ENCODE results near the gene GDF9.

The GDF9 gene, protein sequence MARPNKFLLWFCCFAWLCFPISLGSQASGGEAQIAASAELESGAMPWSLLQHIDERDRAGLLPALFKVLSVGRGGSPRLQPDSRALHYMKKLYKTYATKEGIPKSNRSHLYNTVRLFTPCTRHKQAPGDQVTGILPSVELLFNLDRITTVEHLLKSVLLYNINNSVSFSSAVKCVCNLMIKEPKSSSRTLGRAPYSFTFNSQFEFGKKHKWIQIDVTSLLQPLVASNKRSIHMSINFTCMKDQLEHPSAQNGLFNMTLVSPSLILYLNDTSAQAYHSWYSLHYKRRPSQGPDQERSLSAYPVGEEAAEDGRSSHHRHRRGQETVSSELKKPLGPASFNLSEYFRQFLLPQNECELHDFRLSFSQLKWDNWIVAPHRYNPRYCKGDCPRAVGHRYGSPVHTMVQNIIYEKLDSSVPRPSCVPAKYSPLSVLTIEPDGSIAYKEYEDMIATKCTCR

DNA sequence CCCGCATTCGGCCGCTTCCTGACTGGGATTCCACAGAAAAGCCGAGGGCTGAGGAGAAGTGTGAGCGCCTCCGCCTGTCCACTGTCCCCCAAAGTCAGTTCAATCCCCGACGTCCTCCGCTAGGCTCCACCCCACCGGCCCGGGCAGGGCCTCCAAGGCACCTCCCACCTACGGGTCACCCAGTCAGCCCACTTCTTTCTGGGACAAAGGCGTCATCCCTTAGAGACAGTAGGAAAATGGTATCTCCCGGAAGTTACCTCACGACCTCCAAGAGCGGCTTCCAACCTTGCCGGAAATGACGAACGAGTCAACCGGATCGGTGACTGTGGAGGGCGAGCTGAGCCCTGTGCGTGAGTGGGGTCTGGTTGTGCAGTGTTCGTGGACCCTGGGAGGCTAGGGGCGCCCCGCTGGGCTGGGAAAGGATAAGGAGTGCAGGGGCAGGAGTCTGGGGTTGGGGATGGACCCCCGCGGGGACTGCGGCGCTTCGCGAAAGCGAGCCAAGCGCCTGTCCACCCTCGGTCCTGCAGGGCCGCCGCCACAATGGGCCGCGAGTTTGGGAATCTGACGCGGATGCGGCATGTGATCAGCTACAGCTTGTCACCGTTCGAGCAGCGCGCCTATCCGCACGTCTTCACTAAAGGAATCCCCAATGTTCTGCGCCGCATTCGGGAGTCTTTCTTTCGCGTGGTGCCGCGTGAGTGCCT is at the start of gene GDF9, which contains the start of gene UQCRQ:
TSS of gene GDF9 (minus strand) at position 128 of the 704 bp plus-strand sequence. CDS start 1,936 bp downstream, outside the sequence.
TSS of gene UQCRQ (plus strand) at position 301 of the 704 bp plus-strand sequence. CDS start at position 541, 240 bp downstream.
- DNase-seq (ENCODE audit: low read depth in 2 of 3, low spot score in 2 of 3), result peak; percentile 69 to 83 (median 82)

DNA sequence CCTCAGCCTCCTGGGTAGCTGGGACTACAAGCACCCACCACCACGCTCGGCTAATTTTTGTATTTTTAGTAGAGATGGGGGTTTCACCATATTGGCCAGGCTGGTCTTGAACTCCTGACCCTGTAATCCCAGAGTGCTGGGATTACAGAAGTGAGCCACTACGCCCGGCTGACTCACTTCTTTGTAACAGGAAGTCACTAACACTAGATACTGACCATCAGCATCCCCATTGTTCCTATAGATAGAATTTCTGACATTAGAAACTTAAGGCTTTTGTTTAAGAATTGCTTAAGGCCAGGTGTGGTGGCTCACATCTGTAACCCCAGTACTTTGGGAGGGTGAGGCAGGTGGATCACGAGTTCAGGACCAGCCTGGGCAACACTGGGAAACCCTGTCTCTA is 49.4 kb upstream of the GDF9 start:
- no peak for DNase-seq (ENCODE audit: low read depth in 2 of 3, low spot score in 2 of 3)

- no peak for DNase-seq (ENCODE audit: low read depth in 2 of 3, low spot score in 2 of 3)
Observed at GRCh38 chr5:132909702-132910101, 43.4 kb upstream of the GDF9 start.

- DNase-seq (ENCODE audit: low read depth in 2 of 3, low spot score in 2 of 3), result no peak
Observed at GRCh38 chr5:132907161-132907560, 40.9 kb upstream of the GDF9 start.

DNA sequence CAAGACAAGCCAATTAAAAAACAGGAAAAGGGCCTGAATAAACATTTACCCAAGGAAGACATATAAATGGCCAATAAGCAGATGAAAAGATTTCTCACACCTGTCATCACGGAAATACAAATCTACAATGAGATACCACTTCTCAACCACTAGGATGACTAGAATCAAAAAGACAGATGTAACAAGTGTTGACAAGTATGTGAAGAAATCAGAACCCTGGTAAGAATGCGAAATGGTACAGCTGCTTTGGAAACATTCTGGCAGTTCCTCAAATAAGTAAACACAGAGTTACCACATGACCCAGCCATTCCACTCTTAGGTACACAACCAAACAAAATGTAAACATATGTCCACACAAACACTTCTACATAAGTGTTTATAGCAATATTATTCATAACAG is 39.7 kb upstream of the GDF9 start:
- DNase-seq (ENCODE audit: low read depth in 2 of 3, low spot score in 2 of 3), result no peak

- DNase-seq (ENCODE audit: low read depth in 2 of 3, low spot score in 2 of 3), result no peak
Observed at GRCh38 chr5:132901730-132902129, 35.5 kb upstream of the GDF9 start.

GRCh38 chr5:132901036-132901435 is 34.8 kb upstream of the GDF9 start:
- no peak for DNase-seq (ENCODE audit: low read depth in 2 of 3, low spot score in 2 of 3)

GRCh38 chr5:132898094-132898493 is 31.8 kb upstream of the GDF9 start:
- DNase-seq (ENCODE audit: low read depth in 2 of 3, low spot score in 2 of 3), result no peak

DNA sequence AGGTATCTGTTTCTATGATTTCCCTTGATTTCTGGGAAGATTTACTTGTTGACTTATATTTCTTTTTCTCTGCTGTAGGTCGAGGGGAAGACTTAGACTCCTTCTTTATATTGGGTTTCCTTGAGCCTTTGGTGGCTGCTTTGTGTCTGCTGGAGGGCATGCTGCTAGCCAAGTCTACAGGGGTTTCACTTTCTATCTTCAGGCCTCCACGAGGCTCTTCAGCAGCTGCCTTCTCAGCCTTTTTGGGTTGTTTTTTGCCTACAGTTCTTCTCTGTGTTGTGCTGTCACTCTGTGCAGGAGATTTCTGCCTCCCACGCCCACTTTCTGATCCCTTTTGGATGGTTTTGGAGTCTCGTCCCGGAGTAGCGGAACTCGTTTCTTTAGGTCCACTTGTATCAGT is 30.4 kb upstream of the GDF9 start:
- no peak for DNase-seq (ENCODE audit: low read depth in 2 of 3, low spot score in 2 of 3)

DNA sequence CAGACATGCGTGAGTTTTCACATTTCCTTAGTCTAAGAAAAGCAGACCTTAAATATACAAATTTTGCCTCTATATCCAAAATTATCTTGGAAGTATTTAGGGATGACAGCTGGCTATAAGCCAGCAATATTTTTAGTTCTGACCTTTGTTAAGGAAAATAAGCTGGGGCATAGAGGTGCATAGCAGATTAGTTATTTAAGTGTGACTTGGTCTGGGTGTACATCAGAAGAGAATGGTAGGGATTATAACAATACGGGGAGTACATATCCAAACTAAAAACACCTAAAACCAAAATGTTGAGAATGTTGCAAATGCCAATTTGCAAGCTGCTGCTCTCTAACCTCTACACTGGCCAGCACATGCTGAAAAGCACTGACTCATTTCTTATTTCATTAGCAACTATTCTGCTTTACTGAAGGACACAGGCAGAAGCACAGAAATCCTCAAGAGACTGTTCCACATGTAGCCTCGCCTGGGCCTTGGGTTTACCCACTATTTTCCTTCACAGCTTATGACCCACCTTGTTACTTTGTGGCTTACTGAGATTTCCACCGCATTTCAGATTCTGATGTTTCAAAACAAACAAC is 29.5 kb upstream of the GDF9 start:
- no peak for DNase-seq (ENCODE audit: low read depth in 2 of 3, low spot score in 2 of 3)

- no peak for DNase-seq (ENCODE audit: low read depth in 2 of 3, low spot score in 2 of 3)
Observed at GRCh38 chr5:132890817-132891216, 24.5 kb upstream of the GDF9 start.

DNA sequence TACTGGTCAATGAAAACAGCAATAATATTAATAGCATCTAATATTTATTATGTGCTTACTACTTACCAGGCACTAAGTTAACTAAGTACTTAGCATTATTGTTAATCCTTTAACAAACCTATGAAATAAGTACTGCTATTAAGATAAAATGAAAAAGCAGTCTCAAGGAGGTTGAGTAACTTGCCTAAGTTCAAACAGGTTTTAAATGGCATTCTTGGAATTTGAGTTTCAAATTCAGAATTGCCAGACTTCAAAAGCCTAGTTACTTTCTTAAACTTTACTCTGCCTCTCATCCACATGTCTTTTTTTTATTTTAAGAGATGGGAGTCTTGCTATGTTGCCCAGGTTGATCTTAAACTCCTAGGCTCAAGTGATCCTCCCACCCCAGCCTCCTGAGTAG is 23.2 kb upstream of the GDF9 start:
- DNase-seq (ENCODE audit: low read depth in 2 of 3, low spot score in 2 of 3), result no peak

- no peak for DNase-seq (ENCODE audit: low read depth in 2 of 3, low spot score in 2 of 3)
Observed at GRCh38 chr5:132887283-132887682, 21.0 kb upstream of the GDF9 start.

DNA sequence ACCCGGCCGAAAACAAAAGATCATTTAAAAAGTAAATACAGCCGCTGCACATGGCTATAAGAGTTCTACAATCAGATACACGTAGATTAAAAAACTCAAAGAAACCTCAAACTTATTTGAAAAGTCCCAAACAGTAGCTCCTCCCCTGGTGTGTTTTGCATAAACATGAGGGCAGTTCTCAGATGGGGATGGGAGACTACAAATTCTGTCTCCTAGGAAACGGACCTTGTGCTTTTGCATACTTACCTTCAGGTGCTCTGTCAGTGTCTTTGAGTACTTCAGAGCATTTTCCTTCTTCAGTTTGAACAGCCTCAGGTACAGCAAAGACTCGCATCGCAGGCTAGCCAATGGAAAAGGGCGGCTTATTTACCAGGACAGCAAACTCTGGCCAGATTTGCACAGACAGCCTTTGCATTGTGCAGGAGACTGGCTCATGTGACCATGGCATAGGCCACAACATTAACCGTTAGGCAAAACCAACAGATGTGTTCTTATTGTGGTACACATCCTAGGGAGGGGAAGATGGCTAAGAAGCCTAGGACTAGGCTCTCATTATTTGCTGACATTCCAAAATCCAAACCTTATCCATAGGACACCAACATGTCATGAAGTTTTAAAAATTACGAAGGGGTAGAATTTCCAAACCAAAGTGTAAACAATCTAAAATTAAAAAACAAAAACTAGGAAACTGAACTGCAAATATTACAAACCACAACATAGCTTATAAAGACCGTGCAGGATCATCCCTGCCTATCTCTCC is 20.0 kb upstream of the GDF9 start:
- DNase-seq (ENCODE audit: low read depth in 2 of 3, low spot score in 2 of 3), result no peak

DNA sequence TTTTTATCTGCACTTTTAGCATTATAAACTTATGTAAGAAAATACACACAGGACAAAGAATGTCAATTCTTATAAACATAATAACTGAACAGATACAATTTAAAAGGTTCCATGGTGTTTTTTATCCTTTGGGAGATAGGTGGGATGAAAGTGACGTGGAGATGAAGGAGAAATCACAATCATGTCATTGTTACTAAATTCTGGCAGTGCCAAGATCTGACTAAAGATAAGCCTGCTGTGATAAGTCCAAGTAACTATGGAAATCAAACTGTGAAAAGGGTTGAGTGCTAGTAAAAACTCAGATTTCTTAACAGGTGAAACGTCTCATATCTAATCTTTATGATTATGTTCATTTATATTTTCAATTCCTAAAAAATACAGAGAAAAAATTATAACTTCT is 18.3 kb upstream of the GDF9 start:
- DNase-seq (ENCODE audit: low read depth in 2 of 3, low spot score in 2 of 3), result no peak

DNA sequence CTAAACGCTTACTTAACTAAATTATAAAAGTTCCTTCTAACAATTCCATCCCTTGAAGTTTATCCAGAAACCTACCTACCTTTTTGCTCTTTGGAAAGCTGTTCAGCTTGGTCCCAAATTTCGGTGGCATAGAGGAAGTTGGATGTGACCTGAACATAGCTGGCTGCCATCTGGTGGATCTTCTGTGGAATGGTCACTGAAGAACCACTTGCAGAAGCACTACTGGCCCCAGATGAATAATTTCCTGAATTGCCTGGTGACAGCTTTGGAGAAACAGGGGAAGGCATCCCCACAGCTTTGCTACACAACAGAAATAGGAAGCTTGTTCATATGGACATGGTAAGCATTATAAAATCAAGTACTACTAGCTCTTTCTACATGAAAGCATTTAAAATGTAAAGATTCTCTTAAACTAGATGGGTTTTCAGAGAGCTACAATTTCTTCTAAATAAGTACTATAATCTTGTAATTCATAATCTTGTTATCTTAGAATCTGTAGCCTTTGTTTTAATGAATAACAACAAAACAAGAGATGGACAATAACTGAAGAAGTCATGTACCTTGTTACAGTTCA is 17.1 kb upstream of the GDF9 start:
- DNase-seq (ENCODE audit: low read depth in 2 of 3, low spot score in 2 of 3), result no peak

- no peak for DNase-seq (ENCODE audit: low read depth in 2 of 3, low spot score in 2 of 3)
Observed at GRCh38 chr5:132877938-132878337, 11.7 kb upstream of the GDF9 start.

DNA sequence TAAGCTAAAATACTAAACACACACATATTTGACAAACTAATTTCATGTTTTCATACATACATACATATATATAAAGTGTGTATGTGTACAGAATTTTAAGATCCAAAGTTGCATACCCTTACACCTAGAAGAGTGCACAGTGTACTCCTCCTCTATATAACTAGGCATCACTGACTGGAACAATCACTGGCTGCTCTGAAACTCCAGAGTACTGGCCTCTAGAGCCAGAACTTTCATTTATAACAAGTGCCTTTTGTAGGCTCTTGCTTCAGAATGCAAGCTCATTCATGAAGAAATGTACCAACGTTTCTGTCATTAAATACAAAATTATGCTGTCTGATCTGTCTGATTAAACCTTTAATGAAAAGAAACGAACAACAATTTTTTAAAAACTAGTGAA is 11.2 kb upstream of the GDF9 start:
- no peak for DNase-seq (ENCODE audit: low read depth in 2 of 3, low spot score in 2 of 3)

DNA sequence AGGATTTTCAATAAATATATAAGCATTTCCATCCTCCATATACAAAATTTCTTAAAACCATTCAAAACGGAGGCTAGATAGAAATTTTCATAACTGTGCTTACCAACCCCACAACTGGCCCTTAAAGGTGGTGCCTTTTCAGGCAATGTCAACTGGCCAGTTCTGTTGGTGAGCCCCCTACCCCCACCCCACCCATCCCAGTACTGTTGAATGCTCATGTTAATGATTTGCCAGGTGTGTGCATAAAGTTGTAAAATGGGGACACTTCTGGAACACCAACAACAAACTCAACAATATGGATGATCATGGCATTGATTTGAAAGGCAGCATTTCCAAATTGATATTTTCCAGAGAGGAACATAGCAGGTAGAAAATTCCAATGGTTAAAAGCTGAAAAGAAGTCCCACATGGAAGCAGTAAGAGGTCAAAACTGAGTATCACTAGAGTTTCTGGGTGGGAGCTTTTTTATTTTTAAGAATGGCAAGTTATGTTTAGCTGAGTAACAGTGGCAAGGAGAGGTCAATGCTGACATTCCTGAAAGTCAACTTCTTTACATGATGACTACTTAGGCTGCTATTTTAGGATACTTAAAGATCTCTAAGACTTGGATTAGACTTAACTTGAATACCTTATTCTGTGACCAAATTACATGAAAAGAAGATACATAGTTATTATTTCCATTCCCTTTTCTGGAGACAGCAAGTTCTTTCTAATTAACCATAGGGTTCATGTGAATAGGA is 9.9 kb upstream of the GDF9 start:
- DNase-seq (ENCODE audit: low read depth in 2 of 3, low spot score in 2 of 3), result no peak

GRCh38 chr5:132873930-132874271 is 7.6 kb upstream of the GDF9 start:
- DNase-seq (ENCODE audit: low read depth in 2 of 3, low spot score in 2 of 3), result no peak
